Calu3 (cell line): ENCODE data around the gene KCNH6. TPM values are rescaled to one million over a fixed set of nuclear protein-coding genes. Genes with fewer than 3 reads are reported as not detected.

Source experiments
- BruUV-seq: library from RNA; stranded (reverse); fragments of 400-500 nt; replicated peaks from 2 replicates; lab custom pipeline; 2021; lab: Mats Ljungman, UMichigan
- CTCF ChIA-PET: fragments of 300-600 bp; sonication (Branson Sonifier 250); formaldehyde crosslinking; loops from one replicate; lab custom pipeline; 2022; ENCODE audit warnings: antibody characterized with exemption; lab: Charles Lee
- DNase-seq: peaks from one replicate; pipeline ENCODE4 v3.0.0; 2022
- H3K27ac Mint-ChIP-seq: one replicate; pipeline ENCODE4 v1.8.0; 2022; ENCODE audit warnings: mixed read lengths; ENCODE audit not compliant: unreplicated experiment
- H3K27me3 Mint-ChIP-seq: one replicate; pipeline ENCODE4 v1.8.0; 2022; ENCODE audit warnings: mixed read lengths; ENCODE audit not compliant: unreplicated experiment
- H3K36me3 Mint-ChIP-seq: one replicate; pipeline ENCODE4 v1.8.0; 2022; ENCODE audit warnings: mild to moderate bottlenecking, moderate library complexity, mixed read lengths; ENCODE audit not compliant: insufficient read depth, unreplicated experiment
- H3K4me1 Mint-ChIP-seq: one replicate; pipeline ENCODE4 v1.8.0; 2022; ENCODE audit warnings: mild to moderate bottlenecking, low read depth, mixed read lengths; ENCODE audit not compliant: unreplicated experiment
- H3K4me3 Mint-ChIP-seq: one replicate; pipeline ENCODE4 v1.8.0; 2022; ENCODE audit warnings: mild to moderate bottlenecking, low read depth, moderate library complexity, mixed read lengths; ENCODE audit not compliant: unreplicated experiment
- H3K9me3 Mint-ChIP-seq: one replicate; pipeline ENCODE4 v1.8.0; 2022; ENCODE audit warnings: low read depth, mixed read lengths; ENCODE audit not compliant: unreplicated experiment
- CTCF ChIP-seq: fragments of 200-600 bp; IDR thresholded peaks from one replicate; pipeline ENCODE4 v1.8.0; 2022; ENCODE audit warnings: antibody characterized with exemption; ENCODE audit not compliant: unreplicated experiment
- intact Hi-C: fragments of 100-400 bp; cut with micrococcal nuclease; formaldehyde crosslinking; loops from one replicate; pipeline ENCODE4 v1.10.0; 2022; ENCODE audit not compliant: unreplicated experiment
- total RNA-seq: library from RNA; stranded (reverse); gene quantifications from 2 replicates; pipeline ENCODE4 v1.2.3, GENCODE V29; 2022

The KCNH6 gene
- total RNA-seq, 1 experiment from 2014 or later = not detected

GRCh38 chr17:63482509-63482908 lies 40.6 kb upstream of the KCNH6 start:
- no peaks in the 10 kb centered on the region for H3K4me1 Mint-ChIP-seq
- no peaks in the 10 kb centered on the region for H3K9me3 Mint-ChIP-seq
- intact Hi-C loops = no loop called here
- CTCF ChIA-PET = no interaction called here
- no peak overlapping the region for H3K27ac Mint-ChIP-seq
- no peaks in the 10 kb centered on the region for H3K27me3 Mint-ChIP-seq
- BruUV-seq = no TSS peak
- no peak for DNase-seq
- H3K4me3 Mint-ChIP-seq = no peak overlapping the region
- no peak for TF ChIP-seq CTCF
- H3K36me3 Mint-ChIP-seq = peaks cover 12% of the 10 kb centered on the region

- Mint-ChIP-seq H3K4me1 (no peaks in the 10 kb centered on the region), H3K36me3 (peaks cover 6% of the 10 kb centered on the region), H3K27ac (no peak overlapping the region), H3K9me3 (no peaks in the 10 kb centered on the region), H3K4me3 (no peak overlapping the region), H3K27me3 (no peaks in the 10 kb centered on the region)
- BruUV-seq = no TSS peak
- CTCF ChIA-PET = interaction anchor here (0.6 kb wide), 1 partner anchor 918 kb away, joined by 3 read pairs; no protein-coding TSS in a partner anchor
- TF ChIP-seq CTCF = no peak
- no peak for DNase-seq
- intact Hi-C loops = no loop called here
Observed at GRCh38 chr17:63483038-63483437, 40.1 kb upstream of the KCNH6 start.

DNA sequence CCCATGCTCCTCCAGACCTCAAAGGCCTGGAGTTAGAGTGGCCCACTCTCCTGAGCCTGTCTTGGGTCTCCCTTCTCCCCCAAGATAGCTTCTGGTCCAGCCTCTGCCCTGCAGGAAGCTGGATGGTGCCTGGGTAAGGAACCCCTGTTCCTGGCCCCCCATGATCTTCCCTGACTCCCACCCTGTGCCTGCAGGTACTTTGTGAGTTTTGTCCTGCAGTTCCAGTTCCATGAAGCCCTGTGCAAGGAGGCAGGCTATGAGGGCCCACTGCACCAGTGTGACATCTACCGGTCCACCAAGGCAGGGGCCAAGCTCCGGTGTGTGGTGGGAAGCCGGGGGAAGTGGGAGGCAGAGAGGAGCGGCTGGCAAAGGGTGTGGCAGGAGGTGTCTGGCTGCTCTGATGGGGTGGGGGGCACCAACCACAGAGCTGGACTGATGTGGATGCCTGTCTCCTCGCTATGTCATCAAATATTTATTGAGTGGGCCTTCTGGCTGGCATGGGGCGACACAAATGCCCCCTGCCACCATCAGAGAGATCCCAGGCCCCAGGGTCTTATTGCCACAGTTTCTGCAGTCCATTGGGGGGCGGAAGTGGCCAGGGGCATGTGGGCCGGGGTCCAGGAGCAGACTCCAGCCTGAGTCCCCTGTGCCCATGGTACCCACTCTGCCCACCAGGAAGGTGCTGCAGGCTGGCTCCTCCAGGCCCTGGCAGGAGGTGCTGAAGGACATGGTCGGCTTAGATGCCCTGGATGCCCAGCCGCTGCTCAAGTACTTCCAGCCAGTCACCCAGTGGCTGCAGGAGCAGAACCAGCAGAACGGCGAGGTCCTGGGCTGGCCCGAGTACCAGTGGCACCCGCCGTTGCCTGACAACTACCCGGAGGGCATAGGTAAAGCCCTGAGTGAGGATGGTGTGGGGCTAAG lies 39.2 kb upstream of the KCNH6 start:
- no peaks in the 10 kb centered on the region for H3K4me1 Mint-ChIP-seq
- no peak for DNase-seq
- H3K9me3 Mint-ChIP-seq = no peaks in the 10 kb centered on the region
- no TSS peak for BruUV-seq
- no peak overlapping the region for H3K27ac Mint-ChIP-seq
- no peaks in the 10 kb centered on the region for H3K27me3 Mint-ChIP-seq
- intact Hi-C loops = no loop called here
- H3K36me3 Mint-ChIP-seq = peaks cover 4% of the 10 kb centered on the region
- CTCF ChIA-PET = interaction anchor here (0.6 kb wide), 1 partner anchor 918 kb away, joined by 3 read pairs; no protein-coding TSS in a partner anchor
- no peak for TF ChIP-seq CTCF
- no peak overlapping the region for H3K4me3 Mint-ChIP-seq

DNA sequence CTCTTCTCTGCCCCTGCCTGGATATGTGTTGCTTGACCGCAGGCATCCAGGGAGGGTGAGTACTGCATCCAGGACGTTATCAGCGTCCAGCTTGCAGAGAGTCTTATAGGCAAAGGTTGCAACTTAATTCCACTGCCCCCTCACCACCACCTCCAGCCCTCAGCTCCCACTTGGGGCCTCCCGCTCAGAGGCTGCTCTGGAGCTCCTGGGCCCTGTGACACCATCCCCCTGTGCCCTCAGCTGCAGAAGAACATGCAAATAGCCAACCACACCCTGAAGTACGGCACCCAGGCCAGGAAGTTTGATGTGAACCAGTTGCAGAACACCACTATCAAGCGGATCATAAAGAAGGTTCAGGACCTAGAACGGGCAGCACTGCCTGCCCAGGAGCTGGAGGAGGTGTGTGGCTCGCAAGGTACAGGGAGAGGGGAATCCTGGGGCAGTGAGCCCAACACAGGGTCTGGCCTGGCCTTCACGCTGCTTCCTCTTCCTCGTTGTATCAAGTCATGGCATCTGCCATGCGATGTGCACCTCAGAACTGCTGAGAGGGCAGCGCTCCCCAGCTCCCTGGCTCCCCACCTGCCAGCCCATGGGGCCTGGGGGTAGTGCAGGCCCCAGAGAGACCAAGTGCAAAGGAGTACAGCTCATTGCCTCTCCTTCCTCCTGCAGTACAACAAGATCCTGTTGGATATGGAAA lies 36.7 kb upstream of the KCNH6 start:
- no peaks in the 10 kb centered on the region for H3K4me1 Mint-ChIP-seq
- CTCF ChIA-PET = no interaction called here

More for the DNA sequence above, 36.7 kb upstream of the KCNH6 start:
- intact Hi-C loops = no loop called here
- Mint-ChIP-seq H3K27ac (no peak overlapping the region), H3K27me3 (no peaks in the 10 kb centered on the region), H3K9me3 (no peaks in the 10 kb centered on the region), H3K4me3 (no peak overlapping the region), H3K36me3 (peaks cover 4% of the 10 kb centered on the region)
- no peak for DNase-seq
- TF ChIP-seq CTCF = no peak
- BruUV-seq = no TSS peak
